K562 (cell line): ENCODE measurements around the gene ASIC3. TPM values are rescaled to one million over a fixed set of nuclear protein-coding genes. Genes with fewer than 3 reads are reported as not detected.
A peak's percentile ranks its signal among the peaks of the same experiment; 100 is the strongest.

Source experiments
- ATAC-seq: fragments of 200-7000 bp; cut with Tn5 transposase; 3 replicates; pipeline ENCODE4 v1.9.1; 2020; ENCODE audit warnings: moderate library complexity
- BruUV-seq: library from RNA; stranded (reverse); fragments of 400-500 nt; replicated peaks from 2 replicates; lab custom pipeline; 2021; lab: Mats Ljungman, UMichigan
- CTCF ChIA-PET: fragments of 300-600 bp; formaldehyde crosslinking; extraction: SDS; loops from one replicate; lab custom pipeline; 2021; ENCODE audit warnings: low intra/inter-chr PET ratio; lab: Yijun Ruan, JAX
- POLR2A ChIA-PET: fragments of 300-600, 350-650 bp; sonication (Branson Sonifier 250); formaldehyde crosslinking; extraction: SDS; loops from one replicate; lab custom pipeline; 2021; ENCODE audit warnings: antibody characterized with exemption, inconsistent platforms; lab: Yijun Ruan, JAX
- DNase-seq, 4 experiments: peaks; one replicate each; pipeline versions ENCODE4 v3.0.0 to v3.0.0-alpha.2; 2011 to 2018; ENCODE audit warnings: low spot score in 3 of 4, mixed read lengths in 3 of 4; ENCODE audit errors: extremely low read depth in 1 of 4
- FAIRE-seq: peaks from 2 replicates; lab custom pipeline; 2011; peaks lifted over from hg19 to GRCh38; lab: Jason Lieb, UNC
- H2AFZ ChIP-seq: 2 replicates; pipeline ENCODE4 v1.6.0; 2011; ENCODE audit warnings: low read depth, low read length, control low read depth, inconsistent platforms
- H3K27ac ChIP-seq: fragments of 200-600 bp; 3 replicates; pipeline ENCODE4 v1.8.0; 2011; ENCODE audit warnings: low read depth, mild to moderate bottlenecking, control low read depth, inconsistent platforms, low read length, moderate library complexity, mixed read lengths; ENCODE audit errors: extremely low read depth
- H3K27me3 ChIP-seq, 2 experiments: fragments of 300-600 bp in 1 of 2; 2 replicates in 1 of 2; 3 replicates in 1 of 2; pipeline versions ENCODE4 v1.6.0 to v1.8.0; 2011; ENCODE audit warnings: inconsistent platforms in 2 of 2, low read length in 2 of 2, mild to moderate bottlenecking in 1 of 2, mixed read lengths in 1 of 2, moderate library complexity in 1 of 2; ENCODE audit not compliant: control insufficient read depth in 2 of 2, insufficient read depth in 2 of 2
- H3K36me3 ChIP-seq: fragments of 300-600 bp; 3 replicates; pipeline ENCODE4 v1.8.0; 2011; ENCODE audit warnings: mild to moderate bottlenecking, low read length, inconsistent platforms; ENCODE audit not compliant: control insufficient read depth, insufficient read depth
- H3K4me1 ChIP-seq, 2 experiments: fragments of 200-600 bp in 1 of 2; replicated peaks in 1 of 2; 2 replicates in 1 of 2; 3 replicates in 1 of 2; pipeline versions ENCODE4 v1.5.1 to v1.8.0; 2011; ENCODE audit warnings: inconsistent platforms in 2 of 2, low read length in 2 of 2, mild to moderate bottlenecking in 1 of 2, mixed read lengths in 1 of 2, moderate library complexity in 1 of 2; ENCODE audit not compliant: control insufficient read depth in 2 of 2, insufficient read depth in 2 of 2
- H3K4me2 ChIP-seq: 2 replicates; pipeline ENCODE4 v1.6.1; 2011; ENCODE audit warnings: low read length, control low read depth, inconsistent platforms, mixed read lengths; ENCODE audit not compliant: insufficient read depth
- H3K4me3 ChIP-seq: fragments of 200-600 bp; sonication (generic), shearing (Covaris generic); 2 replicates; pipeline ENCODE4 v1.5.1; 2016; ENCODE audit warnings: control low read depth, inconsistent platforms
- H3K79me2 ChIP-seq: fragments of 200-600 bp; 3 replicates; pipeline ENCODE4 v1.8.0; 2011; ENCODE audit warnings: low read length, inconsistent platforms; ENCODE audit not compliant: control insufficient read depth, insufficient read depth
- H3K9ac ChIP-seq, 2 experiments: 2 replicates each; pipeline versions ENCODE4 v1.6.0 to v1.6.1; 2011; ENCODE audit warnings: low read depth in 2 of 2, low read length in 2 of 2, control low read depth in 1 of 2, inconsistent platforms in 1 of 2, mild to moderate bottlenecking in 1 of 2, mixed read lengths in 1 of 2; ENCODE audit not compliant: insufficient read depth in 1 of 2
- H3K9me1 ChIP-seq: one replicate; pipeline ENCODE4 v1.6.0; 2011; ENCODE audit warnings: inconsistent platforms, mild to moderate bottlenecking, low read length, moderate library complexity; ENCODE audit not compliant: control insufficient read depth, insufficient read depth
- H3K9me3 ChIP-seq: replicated peaks from 2 replicates; pipeline ENCODE4 v1.5.1; 2011; ENCODE audit warnings: low read depth, low read length, inconsistent platforms; ENCODE audit not compliant: control insufficient read depth, insufficient read depth
- H4K20me1 ChIP-seq: replicated peaks from 2 replicates; pipeline ENCODE4 v1.6.1; 2011; ENCODE audit warnings: low read length, inconsistent platforms, mixed read lengths; ENCODE audit not compliant: control insufficient read depth, insufficient read depth
- COPS2 ChIP-seq: fragments of 450-650 bp; conservative IDR thresholded peaks from 2 replicates; pipeline ENCODE4 v1.6.1; 2016; ENCODE audit warnings: mild to moderate bottlenecking, moderate library complexity
- DACH1 ChIP-seq: fragments of 450-650 bp; IDR thresholded peaks from 2 replicates; pipeline ENCODE4 v1.6.1; 2018; ENCODE audit not compliant: partially characterized antibody
- ELK3 ChIP-seq: fragments of 450-650 bp; formaldehyde crosslinking; IDR thresholded peaks from 2 replicates; pipeline ENCODE4 v1.4.0; 2020; ENCODE audit warnings: mild to moderate bottlenecking
- FOXK1 ChIP-seq: sonication (generic); formaldehyde crosslinking; IDR thresholded peaks from 2 replicates; pipeline ENCODE4 v1.8.0; 2022; ENCODE audit warnings: missing genetic modification reagents, mild to moderate bottlenecking, borderline replicate concordance
- POLR2G ChIP-seq: fragments of 200-400 bp; formaldehyde crosslinking; IDR thresholded peaks from 2 replicates; pipeline ENCODE4 v1.6.1; 2017; ENCODE audit warnings: low read depth, mild to moderate bottlenecking, antibody characterized with exemption, low read length, moderate library complexity
- TBP ChIP-seq: optimal IDR thresholded peaks from 2 replicates; pipeline ENCODE3; 2011; ENCODE audit warnings: low read depth, low read length, improper control_type of control experiment
- ZFP1 ChIP-seq: fragments of 450-650 bp; formaldehyde crosslinking; IDR thresholded peaks from 2 replicates; pipeline ENCODE4 v1.4.0; 2020; ENCODE audit warnings: mild to moderate bottlenecking, mixed read lengths
- ZNF518B ChIP-seq: fragments of 250-450 bp; sonication (Bioruptor Pico); IDR thresholded peaks from 2 replicates; pipeline ENCODE4 v1.5.0; 2021; ENCODE audit warnings: mild to moderate bottlenecking, moderate library complexity
- WGBS: fragments of 100-300 bp; shearing (Covaris generic); methylation state at CpG from one replicate; pipeline ENCODE4 v1.1.6; 2016; ENCODE audit warnings: low coverage, mixed read lengths; ENCODE audit not compliant: insufficient coverage; ENCODE audit errors: missing lambda C conversion rate; 5-methylcytosine and 5-hydroxymethylcytosine counted together
- in situ Hi-C: fragments of 300-500 bp; cut with MboI; formaldehyde crosslinking; loops from 4 replicates; pipeline ENCODE4 v1.15.0; 2018; ENCODE audit warnings: inconsistent platforms, mixed read lengths
- intact Hi-C: fragments of 100-400 bp; cut with micrococcal nuclease; formaldehyde crosslinking; loops from 2 replicates; pipeline ENCODE4 v1.14.2; 2022
- polyA plus RNA-seq, 8 experiments: library from polyadenylated mRNA; depleted of rRNA in 4 of 8; stranded (reverse) in 5 of 8; unstranded in 3 of 8; fragments of >200 nt; fragmentation: Nextera tagmentation in 2 of 8; fragmentation: Illumina TruSeq in 1 of 8; extraction: Ambion mirVana in 2 of 8; extraction: Trizol in 1 of 8; gene quantifications; 2 replicates each; pipeline versions ENCODE4 v1.2.1 to v1.2.3, GENCODE V29; 2011 to 2014; ENCODE audit warnings: inconsistent platforms in 1 of 8, missing spikeins in 1 of 8
- total RNA-seq, 7 experiments: library from RNA; depleted of rRNA in 6 of 7; stranded (reverse); fragments of >200 nt in 6 of 7; fragmentation: Illumina TruSeq in 2 of 7; extraction: Trizol in 2 of 7; gene quantifications; 2 replicates each; pipeline versions ENCODE4 v1.2.1 to v1.2.3, GENCODE V29; 2011 to 2021; ENCODE audit warnings: low replicate concordance in 1 of 7

Gene ASIC3
- total and polyA plus RNA-seq, 9 of the 15 experiments (the other 6 are each of a cell fraction or from before 2014, with no cell fraction given): 0.11 to 5.0 (median 0.87) TPM

GRCh38 chr7:151035902-151036301 lies 12.4 kb upstream of the ASIC3 start:
- Histone ChIP-seq H3K4me1 (peaks cover 24 to 69% of the 10 kb centered on the region in 2 experiments), H3K27me3 (no peaks in the 10 kb centered on the region), H3K4me2 (no peak overlapping the region), H3K36me3 (peaks cover 68% of the 10 kb centered on the region; the same call in 2 of the 3 replicates), H3K9me3 (no peaks in the 10 kb centered on the region), H2AFZ (no peak overlapping the region), H3K79me2 (peaks cover 12% of the 10 kb centered on the region), H3K27ac (no peak overlapping the region), H3K9me1 (peaks cover 10% of the 10 kb centered on the region), H3K4me3 (no peak overlapping the region), H3K9ac (no peak overlapping the region; a peak in 1 of 4 replicates), H4K20me1 (peaks cover 10% of the 10 kb centered on the region)
- intact Hi-C loops: no loop called here
- DNase-seq: no peak
- TF ChIP-seq ZNF518B (CRISPR knock-in tag) (no peak), FOXK1 (CRISPR knock-in tag) (no peak), COPS2 (no peak), ELK3 (CRISPR knock-in tag) (no peak), DACH1 (no peak), ZFP1 (no peak), POLR2G (0 out of 2 replicates have a peak, but pooled peaks have one; percentile 13), TBP (no peak)
- ChIA-PET POLR2A (interaction anchor here (0.6 to 1.0 kb wide), 3 partner anchors 10 to 633 kb away, joined by 3 read pairs; no protein-coding TSS in a partner anchor), CTCF (no interaction called here)
- no peak for FAIRE-seq
- BruUV-seq: no TSS peak
- in situ Hi-C loops: no loop called here
- WGBS: 90% methylated on average over 17 of the region's 17 CpGs
- no peak for ATAC-seq
